GM15510 (cell line): ENCODE measurements around the gene PTPRN2.

Experiments
- POLR2A ChIP-seq: IDR thresholded peaks from 3 replicates; pipeline ENCODE4 v1.6.1; 2011; ENCODE audit warnings: borderline replicate concordance; ENCODE audit not compliant: insufficient read length; ENCODE audit errors: extremely low read depth

PTPRN2 gene

GRCh38 chr7:157660971-157661610, 926.5 kb downstream of the PTPRN2 start:
- TF ChIP-seq POLR2A: no peak

GRCh38 chr7:157658851-157659412, 928.7 kb downstream of the PTPRN2 start:
- TF ChIP-seq POLR2A: no peak

GRCh38 chr7:157657741-157658740, 929.6 kb downstream of the PTPRN2 start:
- no peak for TF ChIP-seq POLR2A

GRCh38 chr7:157656195-157656769, 931.3 kb downstream of the PTPRN2 start:
- no peak for TF ChIP-seq POLR2A

GRCh38 chr7:157654350-157654749, 933.3 kb downstream of the PTPRN2 start:
- no peak for TF ChIP-seq POLR2A

- no peak for TF ChIP-seq POLR2A
Observed at GRCh38 chr7:157653827-157654207, 933.8 kb downstream of the PTPRN2 start.

GRCh38 chr7:157652954-157653826, 934.4 kb downstream of the PTPRN2 start:
- no peak for TF ChIP-seq POLR2A

GRCh38 chr7:157652161-157652953, 935.3 kb downstream of the PTPRN2 start:
- no peak for TF ChIP-seq POLR2A

GRCh38 chr7:157651366-157652160, 936.1 kb downstream of the PTPRN2 start:
- TF ChIP-seq POLR2A: no peak

GRCh38 chr7:157650801-157651200, 936.8 kb downstream of the PTPRN2 start:
- no peak for TF ChIP-seq POLR2A

- no peak for TF ChIP-seq POLR2A
Observed at GRCh38 chr7:157650131-157650631, 937.4 kb downstream of the PTPRN2 start.

GRCh38 chr7:157646551-157646950, 941.1 kb downstream of the PTPRN2 start:
- TF ChIP-seq POLR2A: no peak

GRCh38 chr7:157645539-157645938, 942.1 kb downstream of the PTPRN2 start:
- TF ChIP-seq POLR2A: no peak

GRCh38 chr7:157644946-157645345, 942.7 kb downstream of the PTPRN2 start:
- TF ChIP-seq POLR2A: no peak
